ENCODE data around the gene MTERF1. TPM values are rescaled to one million over a fixed set of nuclear protein-coding genes. Genes with fewer than 3 reads are reported as not detected.
A peak's percentile ranks its signal among the peaks of the same experiment; 100 is the strongest.
"Not testable (repeated sequence)": the region's sequence is repeated elsewhere in the genome, so short reads cannot be mapped to it uniquely, and the experiment has no call there.

The MTERF1 gene
- 22.7 TPM for polyA plus RNA-seq (ENCODE audit: insufficient read length)
- long read RNA-seq, donor 1, partial matches to known transcripts = 0 of 5 reads
- long read RNA-seq, donor 1, other reads (novel, unspliced or antisense) = 0 of 5 reads
- long read RNA-seq, donor 2, partial matches to known transcripts = 0 of 3 reads
- long read RNA-seq, donor 2, other reads (novel, unspliced or antisense) = 0 of 3 reads
- long read RNA-seq, donor 3, partial matches to known transcripts = 0 of 1 reads
- long read RNA-seq, donor 3, other reads (novel, unspliced or antisense) = 0 of 1 reads
- long read RNA-seq, donor 4 = 0 reads
- long read RNA-seq, donor 5, transcript MTERF1-201 (3 exons, 1,997 nt) = major isoform, 12 of 16 reads
- long read RNA-seq, donor 5, partial matches to known transcripts = 0 of 16 reads
- long read RNA-seq, donor 5, other reads (novel, unspliced or antisense) = 0 of 16 reads
- long read RNA-seq, donor 6, transcript MTERF1-201 (3 exons, 1,997 nt) = major isoform, 5 of 6 reads
- long read RNA-seq, donor 6, partial matches to known transcripts = 0 of 6 reads
- long read RNA-seq, donor 6, other reads (novel, unspliced or antisense) = 0 of 6 reads
- long read RNA-seq, donor 7, transcript MTERF1-201 (3 exons, 1,997 nt) = major isoform, 5 of 8 reads
- long read RNA-seq, donor 7, partial matches to known transcripts = 0 of 8 reads
- long read RNA-seq, donor 7, other reads (novel, unspliced or antisense) = 0 of 8 reads
- long read RNA-seq, donor 8, partial matches to known transcripts = 0 of 3 reads
- long read RNA-seq, donor 8, other reads (novel, unspliced or antisense) = 0 of 3 reads

DNA sequence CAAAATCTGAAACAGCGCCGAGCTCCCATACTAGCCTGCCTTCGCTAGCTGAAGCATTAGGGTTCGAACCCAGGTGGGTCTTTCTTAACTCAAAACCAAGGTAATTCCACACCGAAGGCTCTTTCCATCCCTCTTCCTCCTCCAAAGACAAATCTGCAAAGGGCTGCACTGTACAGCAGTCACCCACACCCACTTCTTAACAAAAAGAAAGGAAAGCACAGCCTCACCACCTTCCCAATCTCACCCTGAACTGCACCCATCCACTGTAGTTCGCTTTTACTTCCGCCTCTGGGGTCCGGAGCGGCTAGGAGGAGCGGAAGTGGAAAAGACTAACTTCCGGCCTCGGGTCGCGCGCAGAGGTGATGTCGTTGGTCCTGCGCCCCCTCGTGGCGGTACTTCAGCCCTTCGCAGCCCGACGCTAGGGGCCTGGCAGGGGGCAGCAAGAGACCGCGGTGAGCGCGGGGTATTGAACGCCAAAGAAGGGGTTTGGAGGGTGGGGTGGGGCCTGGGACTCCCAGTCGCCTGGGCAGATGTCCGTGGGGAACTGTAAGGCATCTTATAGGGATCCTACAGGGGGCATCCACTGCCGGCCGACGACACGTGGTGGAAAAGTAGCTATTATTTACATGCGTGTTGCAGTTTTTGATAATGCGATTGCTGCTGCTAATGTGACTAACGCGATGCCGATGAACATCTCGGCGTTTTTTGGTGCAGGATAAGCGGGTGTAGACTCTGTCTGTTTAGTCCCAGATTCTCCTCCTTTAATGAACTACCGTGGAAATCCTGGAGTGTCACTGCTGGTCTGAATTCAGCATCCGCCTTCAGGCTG, at the start of gene MTERF1:
MTERF1 (minus strand) TSS at position 290 of the 829 bp plus-strand sequence. CDS start 619 bp downstream, outside the sequence.
- DNase-seq = peak; percentile 94

DNA sequence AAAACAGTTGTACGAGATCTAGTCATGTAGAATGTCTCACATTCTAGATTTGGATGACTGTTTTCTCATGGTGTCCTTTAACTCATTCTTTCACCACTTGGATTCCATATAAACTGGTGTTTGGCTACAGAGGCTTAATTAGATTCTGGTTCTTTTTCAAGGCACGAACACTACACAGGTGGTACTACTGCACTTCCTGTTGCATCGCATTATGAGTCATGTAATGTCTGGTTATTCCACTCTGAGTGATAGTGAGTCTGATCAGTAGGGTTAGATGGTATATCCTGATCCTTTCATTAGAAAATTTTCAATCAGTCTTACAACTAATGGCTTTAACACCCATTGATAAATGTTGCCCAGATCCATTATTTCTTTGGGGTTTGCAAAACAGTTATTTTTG, 49.0 kb upstream of the MTERF1 start:
- DNase-seq = no peak

DNA sequence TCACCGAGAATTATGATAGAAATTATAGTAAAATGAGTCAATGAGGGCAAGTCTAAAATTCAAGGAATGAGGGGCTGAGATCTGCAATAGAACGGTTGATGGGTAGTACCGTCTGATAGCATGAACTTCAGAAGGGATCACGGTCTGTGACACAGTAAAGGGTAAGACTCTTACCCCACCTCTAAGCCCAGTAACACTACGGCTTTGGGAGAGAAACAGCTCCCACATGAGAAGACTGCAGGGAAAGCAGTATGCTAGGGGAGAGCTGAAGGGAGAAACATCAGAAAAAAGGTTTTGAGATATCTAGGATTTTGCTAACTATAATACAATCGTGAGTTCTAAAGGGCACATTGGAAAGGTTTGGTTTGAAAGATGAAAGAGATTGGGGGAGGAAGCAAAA, 47.4 kb upstream of the MTERF1 start:
- DNase-seq = no peak

GRCh38 chr7:91922857-91923256, 42.4 kb upstream of the MTERF1 start:
- DNase-seq = no peak

DNA sequence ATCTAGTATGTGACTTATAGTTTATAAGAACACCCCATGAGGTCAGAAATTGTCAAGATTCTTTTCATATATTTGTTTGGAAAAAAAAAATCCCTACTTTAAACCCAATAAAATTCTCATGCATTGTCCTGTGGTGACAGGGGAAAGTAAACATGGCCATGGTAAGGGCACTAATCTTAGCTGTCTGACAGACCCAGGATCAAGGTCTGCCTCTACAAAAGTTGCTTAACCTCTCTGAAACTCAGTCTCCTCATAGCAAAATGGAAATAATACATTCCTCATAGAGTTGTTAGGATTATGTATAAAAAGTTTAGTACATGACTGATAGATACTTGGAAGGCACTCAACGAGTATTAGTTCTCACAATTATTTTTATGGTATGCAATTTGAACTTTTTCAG, 37.9 kb upstream of the MTERF1 start:
- DNase-seq = no peak

DNA sequence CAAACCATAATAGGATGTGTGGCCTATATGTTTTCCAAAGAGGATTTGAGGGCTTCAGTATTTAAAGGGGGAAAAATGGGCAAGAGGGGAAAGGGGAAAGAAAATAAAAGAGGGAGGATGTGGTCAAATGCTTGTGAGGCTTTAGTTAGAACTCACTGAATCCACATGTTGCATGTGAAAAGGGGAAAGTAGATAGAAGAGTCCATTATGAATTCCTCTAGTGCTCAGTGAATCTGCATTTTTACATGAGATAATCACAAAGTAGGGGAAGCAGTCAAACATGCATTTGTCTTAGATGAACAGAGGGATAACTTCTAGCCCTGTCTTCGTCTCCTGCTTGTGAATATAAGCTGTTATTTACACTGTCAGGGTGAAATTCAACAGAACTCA, 35.5 kb upstream of the MTERF1 start:
- no peak for DNase-seq

DNA sequence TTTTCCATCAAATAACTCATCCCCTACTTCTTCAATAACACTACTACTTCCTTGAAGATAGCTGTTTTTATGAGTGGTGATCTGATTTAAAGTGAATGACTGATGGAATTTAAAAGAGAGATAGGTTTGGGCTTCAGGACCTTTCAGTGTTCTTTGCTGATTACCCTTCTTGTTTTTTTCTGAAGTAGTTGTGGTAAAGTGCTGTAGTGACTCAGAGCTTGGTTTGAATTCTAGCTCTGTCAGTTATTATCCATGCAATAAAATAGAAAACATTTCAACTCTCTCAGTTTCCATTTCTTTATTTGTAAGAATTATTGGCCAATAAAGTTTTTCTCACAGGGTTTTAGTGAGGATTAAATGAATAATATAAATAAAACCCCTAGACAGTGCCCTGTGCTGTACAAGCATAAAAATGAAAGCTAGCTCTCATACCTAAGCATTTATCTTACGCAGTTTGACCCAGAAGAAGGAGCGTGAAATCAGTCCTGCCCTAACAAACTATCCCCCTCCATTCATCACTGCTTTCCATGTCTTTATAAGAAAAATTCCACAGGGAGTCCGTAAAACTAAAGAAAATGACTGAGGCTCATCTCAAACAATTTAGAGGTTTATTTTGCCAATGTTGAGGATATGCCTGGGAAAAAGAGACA, 35.0 kb upstream of the MTERF1 start:
- no peak for DNase-seq

DNA sequence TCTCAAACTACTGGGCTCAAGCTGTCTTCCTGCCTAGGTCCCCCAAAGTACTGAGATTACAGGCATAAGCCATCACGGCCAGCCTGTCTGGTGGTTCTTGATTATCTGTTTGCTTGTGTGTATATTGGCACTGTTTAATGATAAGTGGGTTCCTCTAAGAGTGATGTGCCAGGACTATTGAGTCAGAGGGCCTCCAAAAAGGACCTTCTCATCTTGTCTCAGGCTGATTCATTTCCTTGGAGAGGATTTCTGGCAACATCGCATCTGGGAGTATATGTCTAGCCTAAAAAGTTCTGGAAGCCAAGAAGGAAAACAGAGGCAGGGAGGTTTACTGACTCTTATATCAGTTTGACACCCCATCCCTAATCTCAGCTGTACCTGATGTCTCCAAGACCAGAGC, 33.1 kb upstream of the MTERF1 start:
- no peak for DNase-seq

GRCh38 chr7:91912494-91912893, 32.0 kb upstream of the MTERF1 start:
- DNase-seq = no peak

DNA sequence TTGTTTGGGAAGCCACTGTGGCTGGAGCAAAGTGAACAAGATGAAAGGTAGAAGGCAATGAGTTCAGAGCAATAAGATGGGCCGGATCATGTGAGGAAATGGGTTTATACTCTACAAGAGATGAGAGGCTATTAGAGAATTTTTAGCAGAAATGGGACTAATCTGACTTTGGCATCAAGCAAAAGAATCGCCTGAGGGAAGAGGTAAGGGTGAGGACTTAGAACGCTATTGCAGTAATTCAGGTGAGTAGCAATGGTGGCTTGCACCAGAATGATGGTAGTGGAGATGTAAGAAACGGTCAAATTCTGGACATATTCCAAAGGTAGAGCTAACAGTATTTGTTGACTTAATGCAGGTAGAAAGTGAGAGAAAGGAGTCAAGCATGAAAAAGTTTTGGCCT, 30.6 kb upstream of the MTERF1 start:
- no peak for DNase-seq

- DNase-seq = no peak
Observed at GRCh38 chr7:91910171-91910570, 29.7 kb upstream of the MTERF1 start.

DNA sequence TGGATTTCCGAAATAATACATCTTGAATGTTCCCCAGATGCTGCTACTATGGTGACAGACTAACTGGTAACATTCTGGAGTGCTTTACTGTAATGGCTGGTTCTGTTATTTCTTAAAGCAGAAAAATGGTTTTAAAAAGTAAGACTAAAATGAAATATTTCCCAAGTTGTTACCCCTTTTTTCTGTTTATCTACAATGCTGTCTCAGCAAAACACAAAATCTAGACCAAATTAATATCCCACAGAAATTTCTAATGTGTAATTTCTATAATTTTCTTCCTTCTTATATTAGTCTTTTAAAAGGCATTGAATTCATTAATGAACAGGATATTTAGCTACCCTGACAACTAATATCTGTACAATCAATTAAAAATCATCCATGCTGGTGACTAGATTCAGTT, 19.1 kb upstream of the MTERF1 start:
- no peak for DNase-seq

- DNase-seq = no peak
Observed at GRCh38 chr7:91898240-91898992, 17.9 kb upstream of the MTERF1 start.

DNA sequence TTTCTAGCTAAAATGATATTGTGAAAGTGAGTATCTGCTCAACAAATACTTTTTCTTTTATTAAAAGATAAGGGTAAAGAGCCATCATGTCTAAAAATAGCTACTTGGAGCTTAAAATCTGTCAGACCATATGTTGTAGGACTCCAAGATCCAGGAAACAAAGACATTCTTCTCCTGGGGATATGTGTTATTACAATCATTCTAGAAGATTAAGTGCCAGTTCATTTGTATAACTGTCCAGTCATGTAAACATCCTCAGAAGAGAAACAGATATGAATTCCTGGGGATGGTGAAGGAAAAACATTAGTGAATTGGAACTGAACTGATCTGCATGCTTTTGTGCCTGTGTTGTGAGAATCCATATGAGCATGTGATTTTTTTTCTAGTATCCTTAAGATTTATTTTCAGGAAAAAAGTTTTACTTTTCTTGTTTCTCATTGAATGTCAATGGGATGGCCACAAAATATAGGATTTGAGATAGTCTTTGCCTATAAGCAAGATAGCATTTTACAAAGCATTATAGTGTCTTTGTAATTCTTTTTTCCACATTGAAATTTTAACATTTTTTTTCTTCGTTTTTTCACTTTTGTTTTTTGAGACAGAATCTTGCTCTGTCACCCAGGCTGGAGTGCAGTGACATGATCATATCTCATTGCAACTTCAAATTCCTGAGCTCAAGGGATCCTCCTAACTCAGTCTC, 14.4 kb upstream of the MTERF1 start:
- no peak for DNase-seq

DNA sequence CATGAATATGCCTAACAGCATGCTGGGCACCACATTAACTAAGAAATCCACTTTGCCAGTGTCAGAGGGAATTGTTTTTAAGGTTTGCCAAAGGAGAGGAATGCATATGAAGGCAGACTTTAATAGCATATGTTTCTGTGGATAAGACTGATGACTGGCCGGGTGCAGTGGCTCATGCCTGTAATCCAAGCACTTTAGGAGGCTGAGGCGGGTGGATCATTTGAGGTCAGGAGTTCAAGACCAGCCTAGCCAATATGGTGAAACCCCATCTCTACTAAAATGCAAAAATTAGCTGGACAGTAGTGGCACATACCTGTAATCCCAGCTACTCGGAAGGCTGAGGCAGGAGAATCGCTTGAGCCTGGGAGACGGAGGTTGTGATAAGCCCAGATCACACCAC, 13.2 kb upstream of the MTERF1 start:
- DNase-seq = not testable (repeated sequence)

DNA sequence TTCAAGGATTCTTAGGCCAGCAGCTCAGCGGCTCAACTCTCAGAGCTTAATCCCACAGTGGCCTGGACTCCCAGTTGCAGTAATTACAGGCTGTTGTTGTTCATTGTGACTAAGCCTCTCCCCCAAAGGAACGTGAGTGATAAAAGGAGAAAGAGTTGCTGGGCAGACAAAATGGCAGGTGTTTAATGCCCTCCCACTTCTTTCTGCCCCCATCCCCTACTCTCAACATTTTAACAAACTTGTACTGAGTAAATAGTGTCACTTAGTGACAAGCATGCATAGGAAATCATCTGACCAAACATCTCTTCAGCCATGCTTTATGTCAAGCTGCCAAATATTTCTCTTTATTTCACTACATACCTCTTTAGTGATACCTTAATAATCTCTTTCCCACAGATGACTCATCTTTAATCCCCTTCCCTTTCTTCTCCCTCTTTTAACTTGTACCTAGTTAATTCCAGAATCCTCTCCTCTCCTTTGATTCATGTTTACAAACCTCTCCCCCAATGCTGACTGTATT, 12.4 kb upstream of the MTERF1 start:
- no peak for DNase-seq

DNA sequence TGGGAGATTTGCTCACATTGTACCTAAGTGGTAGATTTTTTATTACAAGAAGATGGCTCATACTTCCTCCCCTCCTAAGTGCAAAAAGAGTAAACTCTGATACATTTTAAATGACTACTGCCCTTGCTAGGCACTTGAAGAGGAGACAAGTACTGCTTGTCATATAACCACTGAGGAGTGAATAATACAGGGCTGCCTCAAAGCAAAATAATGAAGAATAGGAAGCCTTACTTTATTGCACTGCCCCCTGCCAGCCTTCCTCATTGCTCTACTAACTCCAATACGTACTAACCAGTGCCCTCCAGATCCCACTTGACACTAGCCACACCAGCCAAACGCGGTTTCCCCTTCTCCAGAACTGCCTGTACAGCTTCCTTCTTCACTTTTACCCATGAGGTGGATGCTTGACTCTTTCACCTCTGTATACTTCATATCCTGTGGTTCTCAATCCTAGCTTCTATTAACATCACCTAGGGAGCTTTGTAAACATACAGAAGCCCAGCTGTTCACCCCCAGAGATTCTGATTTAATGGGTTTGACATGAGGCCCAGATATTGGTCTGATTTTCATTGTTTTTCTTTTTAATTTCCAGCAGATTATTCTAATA, 11.7 kb upstream of the MTERF1 start:
- DNase-seq = no peak

DNA sequence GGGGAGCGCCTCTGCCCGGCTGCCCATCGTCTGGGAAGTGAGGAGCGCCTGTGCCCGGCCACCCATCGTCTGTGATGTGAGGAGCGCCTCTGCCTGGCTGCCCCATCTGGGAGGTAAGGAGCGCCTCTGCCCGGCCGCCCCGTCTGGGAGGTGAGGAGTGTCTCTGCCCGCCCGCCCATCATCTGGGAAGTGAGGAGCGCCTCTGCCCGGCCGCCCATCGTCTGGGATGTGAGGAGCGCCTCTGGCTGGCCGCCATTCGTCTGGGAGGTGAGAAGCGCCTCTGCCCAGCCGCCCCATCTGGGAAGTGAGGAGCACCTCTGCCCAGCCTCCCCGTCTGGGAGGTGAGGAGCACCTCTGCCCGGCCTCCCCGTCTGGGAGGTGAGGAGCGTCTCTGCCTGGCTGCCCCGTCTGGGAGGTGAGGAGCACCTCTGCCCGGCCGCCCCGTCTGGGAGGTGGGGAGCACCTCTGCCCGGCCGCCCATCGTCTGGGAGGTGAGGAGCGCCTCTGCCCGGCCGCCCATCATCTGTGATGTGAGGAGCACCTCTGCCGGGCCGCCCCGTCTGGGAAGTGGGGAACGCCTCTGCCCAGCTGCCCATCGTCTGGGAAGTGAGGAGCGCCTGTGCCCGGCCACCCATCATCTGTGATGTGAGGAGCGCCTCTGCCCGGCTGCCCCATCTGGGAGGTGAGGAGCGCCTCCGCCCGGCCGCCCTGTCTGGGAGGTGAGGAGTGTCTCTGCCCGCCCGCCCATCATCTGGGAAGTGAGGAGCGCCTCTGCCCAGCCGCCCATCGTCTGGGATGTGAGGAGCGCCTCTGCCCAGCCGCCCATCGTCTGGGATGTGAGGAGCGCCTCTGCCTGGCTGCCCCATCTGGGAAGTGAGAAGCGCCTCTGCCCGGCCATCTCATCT, 8.0 kb upstream of the MTERF1 start:
- DNase-seq = not testable (repeated sequence)

Measured in left kidney (tissue), 8 donors.